ENCODE measurements around the gene RNF151.
A peak's percentile ranks its signal among the peaks of the same experiment; 100 is the strongest.
"Not testable (repeated sequence)": the region's sequence is repeated elsewhere in the genome, so short reads cannot be mapped to it uniquely, and the experiment has no call there.

Gene RNF151

GRCh38 chr16:1950047-1950446, 16.6 kb upstream of the RNF151 start:
- H3K4me3 ChIP-seq (ENCODE audit: low read depth in 1 of 2, low read length in 2 of 2) = no peak overlapping the region

DNA sequence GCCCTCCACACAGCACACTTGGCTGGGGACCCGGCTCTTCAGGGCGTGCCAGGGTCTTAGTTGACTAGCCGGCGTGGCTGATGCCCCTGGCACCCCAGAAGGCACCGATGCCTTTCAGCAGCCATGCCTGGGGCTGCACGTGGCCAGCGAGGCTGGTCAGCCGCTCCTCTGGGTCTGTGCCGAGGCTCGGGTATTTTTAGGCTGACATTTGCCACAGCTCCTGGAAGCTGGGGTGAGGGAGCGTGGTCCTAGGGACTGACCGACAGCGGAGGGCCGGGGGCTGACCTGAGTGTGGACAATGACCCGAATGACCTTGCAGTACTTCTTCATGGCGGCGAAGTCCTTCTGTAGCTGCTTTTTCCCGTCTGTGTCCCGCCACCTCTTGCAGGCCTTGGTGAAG, 16.1 kb upstream of the RNF151 start:
- no peaks in the 10 kb centered on the region for H3K4me1 ChIP-seq (ENCODE audit: insufficient read depth, low read length)
- H3K27me3 ChIP-seq (ENCODE audit: control insufficient read depth in 1 of 2, insufficient read depth in 2 of 2, low read length in 2 of 2) = no peaks in the 10 kb centered on the region
- H3K27ac ChIP-seq (ENCODE audit: low read depth, low read length) = no peak overlapping the region
- no peaks in the 10 kb centered on the region for H3K9me3 ChIP-seq (ENCODE audit: low read length)
- no peak overlapping the region for H3K4me3 ChIP-seq (ENCODE audit: low read depth in 1 of 2, low read length in 2 of 2)
- no peak overlapping the region for H3K9ac ChIP-seq (ENCODE audit: low read length)
- no peaks in the 10 kb centered on the region for H3K36me3 ChIP-seq (ENCODE audit: insufficient read depth, low read length)

More at GRCh38 chr16:1950047-1950446, 16.6 kb upstream of the RNF151 start:
- H3K27me3 ChIP-seq (ENCODE audit: control insufficient read depth in 1 of 2, insufficient read depth in 2 of 2, low read length in 2 of 2) = no peaks in the 10 kb centered on the region
- H3K9me3 ChIP-seq (ENCODE audit: low read length) = no peaks in the 10 kb centered on the region
- no peak overlapping the region for H3K9ac ChIP-seq (ENCODE audit: low read length)
- H3K36me3 ChIP-seq (ENCODE audit: insufficient read depth, low read length) = no peaks in the 10 kb centered on the region
- no peaks in the 10 kb centered on the region for H3K4me1 ChIP-seq (ENCODE audit: insufficient read depth, low read length)
- H3K27ac ChIP-seq (ENCODE audit: low read depth, low read length) = no peak overlapping the region

DNA sequence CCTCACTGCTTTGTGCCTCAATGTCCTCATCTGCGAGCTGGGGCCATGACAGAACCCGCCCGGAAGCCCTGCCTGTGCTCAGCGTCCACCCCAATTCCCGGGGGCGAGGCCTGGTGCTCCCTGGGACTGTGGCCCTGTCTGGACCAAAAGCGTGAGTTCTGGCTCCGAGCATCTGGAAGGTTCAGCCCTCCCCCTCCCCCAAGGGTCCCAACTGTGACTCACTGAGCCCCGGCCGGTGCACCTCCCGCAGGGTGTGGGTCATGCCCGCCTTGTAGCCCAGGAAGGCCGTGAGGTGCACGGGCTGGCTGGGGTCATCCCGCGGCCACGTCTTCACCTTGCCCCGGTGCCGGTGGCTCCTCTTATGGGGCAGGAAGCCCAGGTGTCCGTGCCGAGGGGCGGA, 12.9 kb upstream of the RNF151 start:
- Histone ChIP-seq H3K27ac (ENCODE audit: low read depth, low read length) (no peak overlapping the region), H3K4me1 (ENCODE audit: insufficient read depth, low read length) (peaks cover 1% of the 10 kb centered on the region), H3K27me3 (ENCODE audit: control insufficient read depth in 1 of 2, insufficient read depth in 2 of 2, low read length in 2 of 2) (no peaks in the 10 kb centered on the region), H3K9me3 (ENCODE audit: low read length) (no peaks in the 10 kb centered on the region), H3K36me3 (ENCODE audit: insufficient read depth, low read length) (no peaks in the 10 kb centered on the region), H3K4me3 (ENCODE audit: low read depth in 1 of 2, low read length in 2 of 2) (no peak overlapping the region), H3K9ac (ENCODE audit: low read length) (no peak overlapping the region)

DNA sequence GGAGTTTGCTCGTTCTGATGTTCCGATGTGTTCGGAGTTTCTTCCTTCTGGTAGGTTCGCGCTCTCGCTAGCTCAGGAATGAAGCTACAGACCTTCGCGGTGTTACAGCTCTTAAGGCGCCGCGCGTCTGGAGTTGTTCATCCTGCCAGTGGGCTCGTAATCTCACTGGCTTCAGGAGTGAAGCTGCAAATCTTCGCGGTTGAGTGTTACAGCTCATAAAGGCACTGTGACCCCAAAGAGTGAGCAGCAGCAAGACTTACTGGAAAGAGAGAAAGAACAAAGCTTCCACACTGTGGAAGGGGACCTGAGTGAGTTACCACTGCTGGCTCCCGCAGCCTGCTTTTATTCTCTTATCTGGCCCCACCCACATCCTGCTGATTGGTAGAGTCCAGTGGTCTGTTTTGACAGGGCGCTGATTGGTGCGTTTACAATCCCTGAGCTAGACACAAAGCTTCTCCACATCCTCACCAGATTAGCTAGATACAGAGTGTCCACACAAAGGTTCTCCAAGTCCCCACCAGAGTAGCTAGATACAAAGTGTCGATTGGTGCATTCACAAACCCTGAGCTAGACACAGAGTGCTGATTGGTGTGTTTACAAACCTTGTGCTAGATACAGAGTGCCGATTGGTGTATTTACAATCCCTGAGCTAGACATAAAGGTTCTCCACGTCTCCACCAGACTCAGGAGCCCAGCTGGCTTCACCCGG, 9.1 kb upstream of the RNF151 start:
- peaks cover 15% of the 10 kb centered on the region for H3K4me1 ChIP-seq (ENCODE audit: insufficient read depth, low read length)
- not testable (repeated sequence) for H3K9ac ChIP-seq (ENCODE audit: low read length); H3K27ac ChIP-seq (ENCODE audit: low read depth, low read length); H3K27me3 ChIP-seq (ENCODE audit: control insufficient read depth in 1 of 2, insufficient read depth in 2 of 2, low read length in 2 of 2); H3K9me3 ChIP-seq (ENCODE audit: low read length); H3K4me3 ChIP-seq (ENCODE audit: low read depth in 1 of 2, low read length in 2 of 2)
- peaks cover 19% of the 10 kb centered on the region for H3K36me3 ChIP-seq (ENCODE audit: insufficient read depth, low read length)

GRCh38 chr16:1958143-1958491, 8.5 kb upstream of the RNF151 start:
- H3K9me3 ChIP-seq (ENCODE audit: low read length); H3K4me3 ChIP-seq (ENCODE audit: low read depth in 1 of 2, low read length in 2 of 2); H3K27me3 ChIP-seq (ENCODE audit: control insufficient read depth in 1 of 2, insufficient read depth in 2 of 2, low read length in 2 of 2); H3K27ac ChIP-seq (ENCODE audit: low read depth, low read length); H3K9ac ChIP-seq (ENCODE audit: low read length): not testable (repeated sequence)
- Histone ChIP-seq H3K4me1 (ENCODE audit: insufficient read depth, low read length) (peaks cover 15% of the 10 kb centered on the region), H3K36me3 (ENCODE audit: insufficient read depth, low read length) (peaks cover 24% of the 10 kb centered on the region)

DNA sequence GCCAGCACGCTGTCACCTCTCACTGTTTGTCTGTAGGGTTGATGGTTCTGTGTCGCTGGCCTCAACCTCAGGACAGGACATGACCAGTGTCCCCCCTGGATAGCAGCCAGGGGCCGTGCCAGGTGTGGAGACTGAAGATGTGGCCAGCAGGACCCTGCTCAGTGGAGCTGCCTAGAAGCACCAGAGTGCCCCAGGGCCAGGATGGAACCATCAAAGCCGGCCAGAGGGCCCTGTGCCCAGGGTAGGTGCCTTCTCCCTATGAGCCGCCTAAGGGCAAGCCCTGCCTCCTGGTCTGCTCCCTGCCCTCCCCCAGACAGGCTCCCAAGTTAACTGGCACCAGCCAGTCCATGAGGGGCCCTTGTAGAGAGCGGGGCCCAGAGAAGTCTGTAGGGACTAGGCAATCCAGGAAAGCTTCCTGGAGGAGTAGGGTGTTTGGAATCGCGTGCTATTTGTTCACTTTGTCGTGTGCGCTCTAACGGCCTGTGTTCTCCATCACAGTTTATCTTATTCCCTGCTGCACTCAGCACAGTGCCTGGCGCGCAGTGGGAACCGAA, 7.9 kb upstream of the RNF151 start:
- H3K4me1 ChIP-seq (ENCODE audit: insufficient read depth, low read length) = peaks cover 21% of the 10 kb centered on the region
- peak overlapping the region; percentile 70 to 79 for H3K4me3 ChIP-seq (ENCODE audit: low read depth in 1 of 2, low read length in 2 of 2)
- no peaks in the 10 kb centered on the region for H3K27me3 ChIP-seq (ENCODE audit: control insufficient read depth in 1 of 2, insufficient read depth in 2 of 2, low read length in 2 of 2)
- no peaks in the 10 kb centered on the region for H3K9me3 ChIP-seq (ENCODE audit: low read length)
- peak overlapping the region; percentile 86 for H3K27ac ChIP-seq (ENCODE audit: low read depth, low read length)
- peaks cover 31% of the 10 kb centered on the region for H3K36me3 ChIP-seq (ENCODE audit: insufficient read depth, low read length)
- H3K9ac ChIP-seq (ENCODE audit: low read length) = no peak overlapping the region

GRCh38 chr16:1959269-1960039, 7.2 kb upstream of the RNF151 start, which contains the start of gene NDUFB10:
Gene NDUFB10, plus strand, starts transcription at chr16:1959538. Its CDS starts 87 bp downstream, at chr16:1959625.
- Histone ChIP-seq H3K4me3 (ENCODE audit: low read depth in 1 of 2, low read length in 2 of 2) (peak within 1 kb of the TSS; percentile 70 to 79), H3K36me3 (ENCODE audit: insufficient read depth, low read length) (peaks cover 32% of the 10 kb centered on the region), H3K9ac (ENCODE audit: low read length) (peak within 1 kb of the TSS; percentile 53), H3K9me3 (ENCODE audit: low read length) (no peaks in the 10 kb centered on the region), H3K27ac (ENCODE audit: low read depth, low read length) (peak within 1 kb of the TSS; percentile 86), H3K27me3 (ENCODE audit: control insufficient read depth in 1 of 2, insufficient read depth in 2 of 2, low read length in 2 of 2) (no peaks in the 10 kb centered on the region), H3K4me1 (ENCODE audit: insufficient read depth, low read length) (peaks cover 24% of the 10 kb centered on the region)

- Histone ChIP-seq H3K4me3 (ENCODE audit: low read depth in 1 of 2, low read length in 2 of 2) (peak overlapping the region in 1 of 2 donors; percentile 70), H3K9me3 (ENCODE audit: low read length) (no peaks in the 10 kb centered on the region), H3K4me1 (ENCODE audit: insufficient read depth, low read length) (peaks cover 30% of the 10 kb centered on the region), H3K27me3 (ENCODE audit: control insufficient read depth in 1 of 2, insufficient read depth in 2 of 2, low read length in 2 of 2) (no peaks in the 10 kb centered on the region), H3K27ac (ENCODE audit: low read depth, low read length) (peak overlapping the region; percentile 47), H3K36me3 (ENCODE audit: insufficient read depth, low read length) (peaks cover 36% of the 10 kb centered on the region), H3K9ac (ENCODE audit: low read length) (peak overlapping the region; percentile 53)
Observed at GRCh38 chr16:1960665-1961630, 5.7 kb upstream of the RNF151 start.

DNA sequence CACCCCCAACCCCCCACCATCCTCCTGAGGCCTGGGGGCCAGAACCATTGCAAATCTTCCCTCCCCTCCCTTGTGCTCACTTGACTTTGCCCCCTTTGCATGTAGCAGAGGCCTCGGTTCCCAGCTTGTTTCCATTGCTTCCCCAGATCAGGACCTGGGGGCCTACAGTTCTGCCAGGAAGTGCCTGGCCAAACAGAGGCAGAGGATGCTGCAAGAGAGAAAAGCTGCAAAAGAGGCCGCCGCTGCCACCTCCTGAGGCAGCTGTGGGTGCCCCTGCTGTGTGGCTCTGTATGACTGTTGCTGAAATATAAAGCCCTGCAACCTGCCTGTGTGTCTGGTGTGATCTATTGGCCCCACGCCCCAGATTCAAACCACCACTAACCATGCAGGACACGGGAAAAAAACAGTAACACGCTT, 5.0 kb upstream of the RNF151 start:
- H3K27me3 ChIP-seq (ENCODE audit: control insufficient read depth in 1 of 2, insufficient read depth in 2 of 2, low read length in 2 of 2) = no peaks in the 10 kb centered on the region
- H3K9me3 ChIP-seq (ENCODE audit: low read length) = no peaks in the 10 kb centered on the region
- no peak overlapping the region for H3K27ac ChIP-seq (ENCODE audit: low read depth, low read length)
- H3K36me3 ChIP-seq (ENCODE audit: insufficient read depth, low read length) = peaks cover 36% of the 10 kb centered on the region
- no peak overlapping the region for H3K9ac ChIP-seq (ENCODE audit: low read length)
- H3K4me3 ChIP-seq (ENCODE audit: low read depth in 1 of 2, low read length in 2 of 2) = no peak overlapping the region
- H3K4me1 ChIP-seq (ENCODE audit: insufficient read depth, low read length) = peaks cover 31% of the 10 kb centered on the region

GRCh38 chr16:1962161-1963153, 4.2 kb upstream of the RNF151 start:
- H3K4me3 ChIP-seq (ENCODE audit: low read depth in 1 of 2, low read length in 2 of 2); H3K9ac ChIP-seq (ENCODE audit: low read length); H3K9me3 ChIP-seq (ENCODE audit: low read length); H3K27me3 ChIP-seq (ENCODE audit: control insufficient read depth in 1 of 2, insufficient read depth in 2 of 2, low read length in 2 of 2); H3K27ac ChIP-seq (ENCODE audit: low read depth, low read length): not testable (repeated sequence)
- Histone ChIP-seq H3K36me3 (ENCODE audit: insufficient read depth, low read length) (peaks cover 36% of the 10 kb centered on the region), H3K4me1 (ENCODE audit: insufficient read depth, low read length) (peaks cover 31% of the 10 kb centered on the region)

All from muscle layer of colon (tissue), 2 donors.